NCI-H2196 treated with DMSO at 0.1 percent for 48 hours (cell line): Measurements from ENCODE around the gene IL17D.
"Not testable (repeated sequence)": the region's sequence is repeated elsewhere in the genome, so short reads cannot be mapped to it uniquely, and the experiment has no call there.

Experiments used
- DNase-seq: peaks from one replicate; lab custom pipeline; 2025; ENCODE audit not compliant: unreplicated experiment; lab: John Stamatoyannopoulos, UW

The IL17D gene, protein sequence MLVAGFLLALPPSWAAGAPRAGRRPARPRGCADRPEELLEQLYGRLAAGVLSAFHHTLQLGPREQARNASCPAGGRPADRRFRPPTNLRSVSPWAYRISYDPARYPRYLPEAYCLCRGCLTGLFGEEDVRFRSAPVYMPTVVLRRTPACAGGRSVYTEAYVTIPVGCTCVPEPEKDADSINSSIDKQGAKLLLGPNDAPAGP

DNA sequence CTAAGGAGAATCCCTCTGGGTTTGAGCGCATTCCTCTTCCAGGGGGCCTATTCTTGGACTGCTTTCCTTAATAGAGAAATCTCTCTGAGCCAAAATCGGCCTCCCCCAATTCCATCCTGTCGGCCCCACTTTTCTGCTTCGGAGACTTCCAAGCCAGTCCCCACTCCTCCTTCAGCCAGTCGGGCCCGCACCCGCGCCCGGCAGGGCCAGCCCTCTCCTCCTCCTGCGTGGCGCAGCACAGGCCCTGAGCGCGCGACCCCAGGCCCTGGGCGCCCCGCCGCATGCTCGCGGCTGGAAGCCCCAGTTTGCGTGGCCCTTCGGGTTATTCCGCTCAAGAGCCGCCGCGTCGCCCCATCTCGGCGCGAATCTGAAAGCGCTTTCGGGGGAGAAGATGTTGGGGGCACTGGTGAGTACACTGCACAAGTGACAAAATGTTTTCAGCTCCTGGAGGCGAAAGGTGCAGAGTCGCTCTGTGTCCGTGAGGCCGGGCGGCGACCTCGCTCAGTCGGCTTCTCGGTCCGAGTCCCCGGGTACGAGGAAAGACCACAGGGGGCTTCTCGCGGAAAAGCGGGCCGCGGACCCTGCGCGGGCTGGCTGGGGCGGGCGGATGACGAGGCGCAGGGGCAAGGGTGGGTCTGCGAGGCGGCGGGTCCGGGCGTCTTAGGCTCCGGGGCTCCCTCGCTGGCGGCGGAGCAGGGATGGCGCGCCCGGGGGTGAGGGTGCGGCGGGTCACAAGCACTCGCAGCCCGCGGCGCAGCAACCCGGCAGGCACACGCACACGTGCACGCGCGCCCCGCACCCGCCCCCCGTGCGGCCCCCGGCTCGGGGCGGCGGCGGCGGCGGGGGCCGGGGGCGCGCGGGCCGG lies at the start of gene IL17D:
Gene IL17D, plus strand, starts transcription at position 785 of the 865 bp plus-strand sequence. CDS start 303 bp downstream, outside the sequence.
- DNase-seq = no peak

DNA sequence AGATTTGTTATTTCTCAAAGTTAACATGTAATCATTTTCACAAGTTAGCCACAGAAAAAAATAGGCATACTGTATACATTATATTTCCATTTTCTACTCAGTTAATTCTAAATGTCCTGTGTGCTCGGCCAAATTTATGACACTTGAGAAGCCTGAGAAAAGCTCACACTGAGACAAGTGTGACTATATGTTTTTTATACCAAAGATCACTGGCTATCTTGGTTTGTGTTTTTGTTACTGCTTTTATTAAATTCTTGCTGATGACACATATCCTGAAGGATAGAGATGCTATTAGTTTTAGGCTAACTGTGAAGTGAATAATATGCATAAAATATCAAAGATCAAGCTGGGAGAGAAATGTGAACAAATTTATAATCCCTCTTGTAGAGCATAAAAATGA lies 49.3 kb upstream of the IL17D start:
- no peak for DNase-seq

DNA sequence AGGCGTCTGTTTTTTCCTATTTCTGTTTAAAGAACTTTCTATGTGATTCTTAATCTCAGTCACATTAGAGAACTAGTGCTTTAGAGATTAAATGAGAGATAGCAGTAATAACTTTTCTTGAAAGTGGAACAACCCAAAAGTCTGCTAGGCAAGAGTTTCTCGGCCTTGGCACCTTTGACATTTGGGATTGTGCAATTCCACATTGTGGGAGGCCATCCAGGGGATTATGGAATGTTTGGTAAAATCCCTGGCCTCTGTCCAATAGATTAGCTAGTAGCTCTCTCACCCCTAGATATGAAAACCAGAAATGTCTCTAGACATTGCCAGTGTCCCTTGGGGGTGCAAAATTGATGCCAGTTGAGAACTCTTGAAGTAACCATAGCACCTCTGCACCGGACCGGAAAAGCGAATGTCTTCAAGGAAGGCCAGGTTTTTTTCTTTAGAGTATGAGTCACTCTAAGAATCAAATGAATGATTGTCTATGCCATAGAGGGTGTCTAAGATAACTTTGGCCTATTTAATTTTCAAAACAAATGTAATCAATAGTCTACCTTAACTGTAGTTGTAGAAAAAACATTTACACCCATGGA lies 45.0 kb upstream of the IL17D start:
- DNase-seq = no peak

DNA sequence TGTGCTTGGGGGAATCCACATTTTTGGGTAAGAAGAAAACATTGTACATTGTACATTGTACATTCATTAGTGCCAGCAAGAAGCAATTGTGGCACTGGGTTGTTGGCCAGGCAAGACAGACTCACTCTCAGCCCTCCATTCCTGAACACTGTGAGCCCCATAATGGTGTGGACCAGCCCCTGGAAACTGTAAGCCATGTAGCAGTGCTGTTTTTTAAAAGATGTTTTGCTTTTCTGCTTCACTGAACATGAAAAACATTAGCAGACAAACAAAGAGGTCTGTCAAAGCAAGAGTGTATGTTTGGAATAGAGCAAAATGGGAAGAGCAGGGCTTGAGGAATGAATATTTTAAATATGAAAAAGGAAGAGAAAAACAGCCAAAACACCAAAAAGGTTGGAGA lies 39.1 kb upstream of the IL17D start:
- no peak for DNase-seq

DNA sequence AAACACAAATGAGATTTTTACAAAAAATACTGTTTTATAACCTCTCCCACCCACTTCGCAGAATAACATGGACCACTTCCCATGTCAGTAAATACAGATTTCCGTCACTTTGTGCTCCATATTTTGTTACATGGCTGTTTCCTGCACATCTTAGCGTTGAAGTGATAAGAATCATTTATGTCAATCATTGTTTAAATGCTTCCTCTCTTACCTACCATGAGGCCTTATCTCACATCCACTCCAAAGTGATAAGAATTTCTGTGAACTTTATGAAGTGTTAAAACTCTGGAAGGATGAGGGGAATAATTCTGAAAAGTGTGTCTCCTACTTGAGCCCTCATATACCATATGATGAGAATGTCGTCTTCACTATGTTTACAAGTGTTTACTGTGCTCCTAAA lies 36.6 kb upstream of the IL17D start:
- DNase-seq = no peak

DNA sequence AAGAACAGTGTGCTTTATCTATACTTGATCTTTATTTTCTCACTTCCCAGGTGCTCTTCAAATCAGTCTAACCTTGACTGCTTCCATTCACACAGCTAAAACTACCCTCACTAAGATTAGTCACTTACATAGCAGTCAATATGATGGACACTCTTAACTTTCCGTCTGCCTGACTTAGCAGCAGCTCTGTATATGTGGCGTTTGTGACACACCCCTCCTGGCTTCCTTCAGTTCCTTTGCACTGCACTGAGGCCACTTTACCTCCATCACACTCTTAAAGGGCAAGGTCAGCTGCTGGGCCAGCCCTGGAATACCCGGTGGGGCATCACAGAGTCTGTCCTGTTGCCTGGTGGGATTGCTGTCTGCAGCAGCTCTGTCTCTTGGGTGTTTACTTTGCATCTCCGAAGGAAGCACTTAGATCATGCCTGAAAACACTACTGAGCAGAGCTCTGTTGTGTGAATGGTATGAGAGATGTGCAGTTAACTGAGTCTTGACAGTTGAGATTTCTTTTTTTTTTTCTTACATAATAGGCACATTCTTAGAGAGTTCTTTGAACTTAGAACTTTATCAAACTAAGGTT lies 35.6 kb upstream of the IL17D start:
- no peak for DNase-seq

DNA sequence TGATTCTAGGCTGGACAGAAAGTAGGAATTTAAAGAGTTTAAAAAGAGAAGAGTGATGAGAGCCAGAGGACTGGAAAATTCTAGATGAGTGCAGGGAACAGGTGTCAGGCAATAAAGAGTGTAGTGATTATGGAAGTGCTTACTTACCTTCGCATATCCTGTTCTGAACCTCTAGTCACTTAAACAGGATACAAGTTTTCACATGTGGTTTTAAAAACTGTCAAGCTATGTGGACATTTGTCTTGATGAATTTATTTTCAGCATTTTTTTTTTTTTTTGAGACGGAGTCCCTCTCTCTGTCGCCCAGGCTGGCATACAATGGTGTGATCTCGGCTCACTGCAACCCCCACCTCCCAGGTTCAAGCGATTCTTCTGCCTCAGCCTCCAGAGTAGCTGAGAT lies 34.3 kb upstream of the IL17D start:
- DNase-seq = no peak

DNA sequence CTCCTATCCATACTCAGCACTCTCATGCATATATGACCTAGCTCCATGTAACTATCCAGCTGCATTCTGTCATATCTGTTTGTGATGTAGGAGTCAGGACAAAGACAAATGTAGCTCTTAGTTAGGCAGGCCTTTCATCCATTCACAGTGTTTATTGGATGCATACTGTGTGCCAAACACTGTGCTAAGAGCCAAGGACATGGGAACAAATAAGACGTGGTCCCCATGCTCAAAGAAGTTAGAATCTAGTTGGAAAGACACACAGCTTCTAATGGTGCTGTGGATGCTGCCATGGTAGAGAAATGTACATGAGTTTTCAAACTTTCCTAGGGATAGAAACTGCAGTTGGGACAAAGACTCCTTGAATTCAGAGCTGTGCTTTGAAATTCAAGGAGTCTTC lies 31.7 kb upstream of the IL17D start:
- DNase-seq = no peak

DNA sequence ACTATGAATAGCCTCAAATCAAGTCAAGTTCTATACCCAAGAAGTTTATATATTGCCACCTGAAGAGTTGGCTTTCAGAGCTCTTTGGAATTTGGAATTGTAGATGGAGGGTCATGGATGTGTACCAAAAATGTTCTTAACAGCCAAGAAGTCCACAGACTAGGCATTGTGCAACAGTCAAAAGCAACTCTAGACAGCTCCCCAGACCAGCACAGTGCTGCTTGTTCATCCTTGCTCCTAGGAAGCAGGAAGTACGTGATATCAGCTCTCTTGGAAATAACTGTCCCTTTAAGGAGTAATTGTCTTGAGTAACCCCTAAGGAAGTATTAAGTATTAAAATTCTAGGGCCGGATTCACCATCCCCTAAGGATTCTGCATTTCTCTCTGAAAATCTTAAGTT lies 30.7 kb upstream of the IL17D start:
- no peak for DNase-seq

DNA sequence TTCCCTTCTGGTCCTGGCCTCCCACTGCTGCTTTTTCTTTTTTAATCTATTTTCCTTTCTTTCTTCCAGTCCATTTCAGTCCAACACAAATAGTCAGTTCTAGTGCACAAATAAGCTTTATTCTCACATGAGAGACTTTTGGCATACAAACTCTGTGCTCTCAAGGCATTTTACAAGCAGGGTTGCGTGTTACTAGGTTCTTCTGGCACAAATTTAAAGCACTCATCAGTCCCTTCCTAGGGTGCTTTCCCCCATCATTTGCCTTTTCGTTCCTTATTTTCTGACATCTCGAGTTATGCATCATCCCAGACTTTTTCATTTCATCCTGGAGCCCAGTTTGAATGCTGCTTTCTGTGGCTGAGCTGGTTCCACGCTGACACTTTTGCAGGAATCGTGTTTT lies 29.8 kb upstream of the IL17D start:
- DNase-seq = no peak

DNA sequence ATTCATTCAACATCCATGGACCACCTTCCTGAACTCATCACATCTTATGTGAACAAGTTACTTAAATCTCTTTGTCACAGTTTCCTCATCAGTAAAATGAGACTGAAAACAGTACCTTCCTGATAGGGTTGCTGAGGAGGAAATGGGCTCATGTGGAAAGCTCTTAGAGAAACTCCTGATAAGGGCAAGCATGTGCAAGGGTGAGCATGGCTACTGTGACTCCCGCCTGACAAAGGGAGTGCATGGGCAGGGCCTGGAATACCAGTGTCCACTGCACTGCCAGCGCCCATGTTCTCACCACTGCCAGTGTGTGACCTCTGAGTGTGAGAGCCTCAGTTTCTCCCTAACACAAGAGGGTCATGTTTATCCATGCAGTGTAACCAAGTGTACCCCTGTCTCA lies 27.3 kb upstream of the IL17D start:
- DNase-seq = no peak

DNA sequence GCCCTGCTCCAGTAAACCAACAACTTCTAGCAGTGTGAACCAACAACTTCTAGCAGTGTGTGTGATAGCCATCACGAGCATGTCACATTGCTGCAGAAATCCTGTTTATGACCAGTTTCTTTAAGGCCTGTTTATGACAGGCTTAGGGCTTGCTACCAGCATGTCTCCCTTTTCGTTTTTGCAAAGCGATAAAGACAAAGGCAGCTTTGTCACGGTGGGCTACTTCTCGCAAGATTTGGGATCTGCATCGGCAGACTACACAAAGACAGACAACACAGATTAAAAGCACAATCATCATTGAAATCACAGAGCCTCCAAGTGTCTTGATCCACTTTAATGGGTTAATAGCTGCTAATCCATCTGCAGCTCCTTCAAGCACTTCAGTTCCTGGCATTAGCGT lies 24.9 kb upstream of the IL17D start:
- DNase-seq = not testable (repeated sequence)

DNA sequence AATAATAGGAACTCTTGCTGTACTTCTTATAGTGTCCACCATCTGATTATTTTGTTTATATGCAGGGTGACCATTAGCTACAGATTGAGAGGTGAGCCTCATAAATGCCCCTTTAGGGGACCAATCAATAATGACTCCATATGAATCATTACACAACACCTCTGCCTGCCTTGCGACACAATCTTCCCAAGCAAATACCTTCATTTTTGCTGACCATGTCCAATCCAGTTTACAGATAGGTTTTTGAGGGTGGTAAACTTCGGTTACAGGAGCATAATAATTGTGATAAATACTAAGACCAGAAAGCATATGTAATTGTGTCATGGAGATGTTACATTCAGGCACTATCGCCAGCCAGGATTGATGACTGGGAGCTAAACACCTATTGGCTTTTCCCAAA lies 23.6 kb upstream of the IL17D start:
- DNase-seq = no peak

DNA sequence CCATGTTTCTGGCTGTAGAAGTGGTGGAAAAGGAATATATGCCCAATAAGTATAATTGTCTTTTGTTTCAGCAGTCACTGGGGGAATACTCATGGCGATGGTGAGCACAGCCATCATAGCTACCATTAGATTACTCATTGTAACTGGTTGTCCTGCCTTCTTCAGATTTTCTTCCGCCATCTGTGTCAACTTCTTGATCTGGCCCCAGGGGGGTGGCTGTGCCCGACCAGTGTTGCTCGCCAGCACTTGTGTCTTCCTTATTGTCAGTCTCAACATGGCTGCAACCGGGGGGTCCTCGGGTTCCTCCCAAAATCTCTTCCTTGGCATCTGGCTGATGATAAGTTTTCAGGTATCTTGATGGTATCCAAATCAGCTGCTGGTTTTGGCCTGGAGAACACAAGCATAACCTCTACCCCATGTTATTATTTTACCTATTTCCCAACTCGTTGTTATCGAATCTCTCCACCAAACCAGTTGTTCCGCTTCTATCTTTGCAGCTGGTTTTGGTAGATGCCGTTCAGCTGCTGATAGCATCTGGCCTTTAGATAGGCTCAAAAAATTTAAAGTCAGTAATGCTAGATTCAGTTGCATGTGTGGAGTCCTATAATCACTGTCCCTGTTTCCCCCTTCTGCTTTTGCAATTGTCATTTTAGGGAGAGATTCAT lies 23.0 kb upstream of the IL17D start:
- DNase-seq = no peak

DNA sequence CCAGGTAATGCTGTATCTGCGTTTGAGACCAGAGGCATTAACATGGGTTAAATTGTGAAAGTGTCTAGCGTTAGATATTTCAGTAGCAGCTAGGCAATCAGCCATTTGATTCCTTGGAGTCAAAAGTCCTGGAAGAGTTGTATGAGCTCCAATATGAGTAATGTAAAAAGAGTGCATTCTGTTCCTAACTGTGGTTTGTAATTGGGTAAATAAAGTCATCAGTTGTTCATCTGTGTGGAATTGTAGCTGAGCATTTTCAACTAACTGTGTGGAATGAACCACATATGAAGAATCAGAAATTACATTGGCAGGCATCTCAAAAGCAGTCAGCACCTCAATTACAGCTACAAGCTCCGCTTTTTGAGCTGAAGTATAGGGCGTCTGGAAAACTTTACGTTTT lies 22.0 kb upstream of the IL17D start:
- DNase-seq = not testable (repeated sequence)

DNA sequence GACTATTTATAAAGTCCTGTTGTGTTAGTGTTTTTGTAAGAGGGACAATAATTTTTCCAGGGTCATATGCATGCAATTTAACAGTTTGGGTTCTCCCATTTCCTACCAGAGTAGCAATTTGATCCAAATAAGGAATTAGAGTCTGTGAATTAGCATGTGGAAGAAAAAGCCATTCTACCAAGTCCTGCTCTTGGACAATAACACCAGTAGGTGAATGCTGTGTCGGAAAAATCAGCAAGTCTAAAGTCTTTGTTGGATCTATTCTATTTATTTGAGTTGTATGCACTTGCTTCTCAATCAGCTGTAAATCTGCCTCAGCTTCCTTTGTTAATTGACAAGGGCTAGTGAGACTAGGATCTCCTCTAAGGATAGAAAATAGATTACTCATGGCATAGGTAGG lies 21.4 kb upstream of the IL17D start:
- no peak for DNase-seq

DNA sequence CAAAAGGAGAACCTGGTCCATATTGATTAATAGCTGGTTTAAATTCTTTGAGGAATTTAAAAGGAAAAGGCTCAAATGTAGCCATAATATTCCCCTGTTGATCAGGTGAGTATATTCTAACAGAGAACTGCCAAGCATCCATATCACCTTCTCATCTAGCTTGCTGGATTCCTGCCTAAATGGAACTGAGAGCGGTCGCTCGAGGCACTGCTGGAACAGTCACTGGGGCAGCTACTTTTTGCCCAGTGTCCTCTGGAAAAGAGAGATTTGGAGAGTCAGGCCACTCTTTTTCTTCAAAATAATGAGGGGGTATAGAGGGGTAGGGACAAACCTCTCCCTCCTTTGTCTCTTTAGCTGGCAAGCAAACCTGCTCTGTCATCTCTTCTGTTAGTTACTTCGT lies 19.5 kb upstream of the IL17D start:
- DNase-seq = no peak

DNA sequence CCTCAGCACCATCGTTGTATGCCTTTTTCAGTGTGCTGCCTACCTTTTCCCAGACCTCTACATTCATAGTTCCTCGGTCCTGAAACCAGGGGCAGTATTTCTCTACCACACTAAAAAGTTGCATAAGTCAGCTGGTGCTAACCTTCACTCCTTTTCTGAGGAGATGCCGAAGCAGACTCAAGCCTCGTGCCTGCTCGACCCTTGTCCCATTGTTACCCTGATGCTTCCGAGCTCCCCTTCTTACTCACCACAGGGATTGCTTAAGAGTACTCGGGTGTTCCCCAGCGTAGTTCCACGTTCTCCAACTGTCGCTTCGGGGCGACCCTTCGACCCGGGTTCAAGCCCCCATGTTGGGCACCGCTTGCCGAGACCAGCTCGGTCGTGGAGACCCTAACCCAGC lies 19.0 kb upstream of the IL17D start:
- no peak for DNase-seq

DNA sequence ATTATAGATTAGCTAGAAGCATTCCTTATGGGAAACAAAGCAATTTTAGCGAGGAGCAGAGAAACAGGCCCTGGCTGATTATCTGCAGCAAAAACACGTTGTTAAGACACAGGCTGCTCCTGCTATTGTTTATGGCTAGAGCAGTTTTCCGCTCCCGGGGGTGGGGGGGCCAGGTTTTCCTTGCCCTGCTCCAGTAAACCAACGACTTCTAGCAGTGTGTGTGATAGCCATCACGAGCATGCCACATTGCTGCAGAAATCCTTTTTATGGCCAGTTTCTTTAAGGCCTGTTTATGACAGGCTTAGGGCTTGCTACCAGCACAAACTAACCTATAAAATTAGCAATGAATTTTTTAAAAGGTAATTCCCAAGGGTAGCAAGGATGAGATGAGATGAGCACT lies 18.4 kb upstream of the IL17D start:
- DNase-seq = no peak

DNA sequence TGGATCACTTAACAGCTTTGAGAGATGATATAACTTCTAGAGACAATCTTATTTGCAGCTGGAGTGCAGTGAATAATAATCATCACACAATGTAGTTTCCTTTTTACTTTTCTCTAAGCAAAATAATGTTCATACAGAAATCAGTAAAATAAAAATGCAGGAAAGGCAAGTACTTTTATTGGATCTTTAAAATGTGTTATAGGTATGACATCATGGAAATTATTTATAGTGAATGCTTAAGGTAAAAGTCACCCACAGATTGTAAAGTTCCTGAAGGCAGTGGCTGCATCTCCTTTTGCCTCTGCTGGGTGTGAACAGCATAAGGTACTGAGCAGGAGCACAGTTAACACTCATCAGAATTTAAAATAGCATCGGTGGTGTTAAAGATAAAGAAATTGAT lies 17.3 kb upstream of the IL17D start:
- no peak for DNase-seq

DNA sequence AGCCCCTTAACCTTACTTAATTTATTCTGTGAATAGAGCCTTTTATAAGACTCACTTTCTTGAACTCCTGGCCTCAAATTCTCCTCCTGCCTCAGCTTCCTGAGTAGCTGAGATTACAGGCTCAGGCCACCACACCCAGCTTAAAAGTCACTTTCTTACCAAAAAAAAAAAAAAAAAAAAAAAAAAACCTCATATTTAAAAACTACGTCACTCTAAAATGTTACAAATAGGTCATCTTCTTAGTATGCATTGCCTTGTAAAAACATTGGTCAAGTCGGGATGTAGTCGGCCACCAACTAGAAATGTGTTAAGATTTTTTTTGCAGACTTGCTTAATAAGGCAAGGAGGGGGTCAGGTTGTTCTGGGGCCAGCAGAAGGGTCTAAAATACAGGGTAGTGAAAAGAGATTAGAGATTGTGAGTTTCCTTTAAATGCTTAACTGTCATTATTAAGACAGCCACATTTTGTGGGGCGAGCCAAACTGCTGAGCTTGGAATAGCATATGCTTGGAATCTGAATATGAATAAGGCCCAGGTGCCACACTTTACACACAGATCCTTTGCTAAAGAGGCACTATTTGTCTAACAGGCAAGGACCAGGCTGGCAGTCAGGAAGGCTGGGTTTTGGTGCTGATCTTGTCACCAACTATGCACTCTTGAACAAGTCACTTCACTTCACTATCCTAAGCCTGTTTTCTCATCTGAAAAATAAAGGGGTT lies 16.5 kb upstream of the IL17D start:
- no peak for DNase-seq
